ENCODE results near the gene CNN3.

- TF ChIP-seq EZH2 (IDR thresholded peaks at IDR 0.05; ENCODE audit: borderline replicate concordance, low read depth, low read length, severe bottlenecking) (no peak), CTCF (IDR thresholded peaks at IDR 0.05; ENCODE audit: extremely low read depth in 1 of 2, insufficient read depth in 1 of 2, low read depth in 1 of 2, low read length in 2 of 2) (no peak), POLR2A (IDR thresholded peaks at IDR 0.05; ENCODE audit: low read depth, low read length) (no peak), MAX (IDR thresholded peaks at IDR 0.05; ENCODE audit: insufficient read depth, insufficient read length) (no peak), JUN (IDR thresholded peaks at IDR 0.05; ENCODE audit: borderline replicate concordance, insufficient read depth, insufficient read length, low read depth) (no peak), POLR2AphosphoS5 (IDR thresholded peaks at IDR 0.05; ENCODE audit: insufficient read depth, low read depth, low read length) (no peak), MYC (IDR thresholded peaks at IDR 0.05; ENCODE audit: low read depth, low read length) (no peak), GATA2 (IDR thresholded peaks at IDR 0.05; ENCODE audit: insufficient read depth, insufficient read length, low read depth, low read length) (no peak)
These were observed 42.4 kb downstream of the CNN3 start for GRCh38 chr1:94884507-94884906.

Data from endothelial cell of umbilical vein (primary cell).